ENCODE measurements around the gene EEPD1.

- TF ChIP-seq CTCF (IDR thresholded peaks at IDR 0.05) = no peak
- no peak for TF ChIP-seq POLR2A (IDR thresholded peaks at IDR 0.05)
These were observed 195.7 kb downstream of the EEPD1 start for GRCh38 chr7:36348771-36349170.
